Measurements from ENCODE around the gene OAS2.

GRCh38 chr12:113021500-113021899 is 43.2 kb downstream of the OAS2 start:
- TF ChIP-seq CTCF (IDR thresholded peaks at IDR 0.05; ENCODE audit: poor library complexity) (no peak), EZH2 (IDR thresholded peaks at IDR 0.05; ENCODE audit: borderline replicate concordance) (no peak), EZH2phosphoT487 (IDR thresholded peaks at IDR 0.05; ENCODE audit: low read depth, severe bottlenecking, unreplicated experiment) (no peak)

Data from hepatocyte (in vitro differentiated cells).